HCT116 (cell line): ENCODE measurements around the gene ODF2L.

Experiments used
- EGR1 ChIP-seq: IDR thresholded peaks from 2 replicates; pipeline ENCODE4 v1.6.1; 2012; ENCODE audit warnings: low read depth
- EZH2 ChIP-seq: fragments of 200-600 bp; sonication (generic); IDR thresholded peaks from 2 replicates; pipeline ENCODE4 v1.6.1; 2017; ENCODE audit warnings: antibody characterized with exemption, mixed run types
- EZH2phosphoT487 ChIP-seq: fragments of 200-600 bp; IDR thresholded peaks from 2 replicates; pipeline ENCODE4 v1.6.1; 2018; ENCODE audit warnings: antibody characterized with exemption, borderline replicate concordance
- JUND ChIP-seq: IDR thresholded peaks from 2 replicates; pipeline ENCODE4 v1.6.1; 2012
- POLR2AphosphoS5 ChIP-seq: IDR thresholded peaks from 2 replicates; pipeline ENCODE4 v1.6.1; 2011; ENCODE audit warnings: mild to moderate bottlenecking, low read depth, low read length, moderate library complexity
- RAD21 ChIP-seq: IDR thresholded peaks from 2 replicates; pipeline ENCODE4 v1.6.1; 2012; ENCODE audit warnings: low read depth, mild to moderate bottlenecking
- SIN3A ChIP-seq: IDR thresholded peaks from 2 replicates; pipeline ENCODE4 v1.6.1; 2012; ENCODE audit warnings: low read depth
- YY1 ChIP-seq: IDR thresholded peaks from 2 replicates; pipeline ENCODE4 v1.6.1; 2011; ENCODE audit warnings: low read length, low read depth, moderate library complexity, mild to moderate bottlenecking; ENCODE audit not compliant: insufficient replicate concordance; ENCODE audit errors: extremely low read depth
- TF ChIP-seq, protein P1 (sequence below), 3 experiments: fragments of 200-600 bp in 1 of 3; sonication (generic) in 1 of 3; IDR thresholded peaks in 2 of 3; conservative IDR thresholded peaks in 1 of 3; 2 replicates each; pipeline ENCODE4 v1.5.1; 2012 to 2017; ENCODE audit warnings: low read depth in 2 of 3, low read length in 2 of 3, antibody characterized with exemption in 1 of 3, borderline replicate concordance in 1 of 3, control low read depth in 1 of 3, mild to moderate bottlenecking in 1 of 3, mixed read lengths in 1 of 3, mixed run types in 1 of 3, moderate library complexity in 1 of 3; ENCODE audit not compliant: insufficient read depth in 1 of 3

DNA sequence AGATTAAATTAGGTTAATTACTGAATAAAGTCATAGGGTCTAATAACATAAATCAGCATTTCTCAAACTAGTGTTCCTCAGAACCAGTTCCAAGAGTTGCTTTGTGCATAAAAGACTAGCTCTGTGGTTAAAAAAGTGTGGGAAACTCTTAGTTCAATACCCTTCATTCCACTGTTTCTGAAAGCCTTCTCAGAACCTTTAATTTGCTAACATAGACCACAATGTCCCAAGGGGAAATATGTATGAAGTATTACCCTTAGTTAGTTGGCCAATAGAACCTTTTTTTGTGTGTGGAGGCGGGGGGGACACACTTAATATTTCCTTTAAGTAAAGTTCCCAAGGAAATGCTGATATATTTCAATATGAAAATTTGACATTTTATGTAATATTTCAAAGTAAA lies 20.4 kb downstream of the ODF2L start:
- TF ChIP-seq SIN3A (no peak), JUND (no peak), EZH2 (no peak), YY1 (no peak), POLR2AphosphoS5 (no peak), EZH2phosphoT487 (no peak), EGR1 (no peak), RAD21 (no peak)
- TF ChIP-seq, protein P1, sequence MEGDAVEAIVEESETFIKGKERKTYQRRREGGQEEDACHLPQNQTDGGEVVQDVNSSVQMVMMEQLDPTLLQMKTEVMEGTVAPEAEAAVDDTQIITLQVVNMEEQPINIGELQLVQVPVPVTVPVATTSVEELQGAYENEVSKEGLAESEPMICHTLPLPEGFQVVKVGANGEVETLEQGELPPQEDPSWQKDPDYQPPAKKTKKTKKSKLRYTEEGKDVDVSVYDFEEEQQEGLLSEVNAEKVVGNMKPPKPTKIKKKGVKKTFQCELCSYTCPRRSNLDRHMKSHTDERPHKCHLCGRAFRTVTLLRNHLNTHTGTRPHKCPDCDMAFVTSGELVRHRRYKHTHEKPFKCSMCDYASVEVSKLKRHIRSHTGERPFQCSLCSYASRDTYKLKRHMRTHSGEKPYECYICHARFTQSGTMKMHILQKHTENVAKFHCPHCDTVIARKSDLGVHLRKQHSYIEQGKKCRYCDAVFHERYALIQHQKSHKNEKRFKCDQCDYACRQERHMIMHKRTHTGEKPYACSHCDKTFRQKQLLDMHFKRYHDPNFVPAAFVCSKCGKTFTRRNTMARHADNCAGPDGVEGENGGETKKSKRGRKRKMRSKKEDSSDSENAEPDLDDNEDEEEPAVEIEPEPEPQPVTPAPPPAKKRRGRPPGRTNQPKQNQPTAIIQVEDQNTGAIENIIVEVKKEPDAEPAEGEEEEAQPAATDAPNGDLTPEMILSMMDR (IDR thresholded peaks at IDR 0.05 in 2 of 3, conservative IDR thresholded peaks at IDR 0.05 in 1 of 3; ENCODE audit: borderline replicate concordance in 1 of 3, insufficient read depth in 1 of 3, low read depth in 2 of 3, low read length in 2 of 3) = no peak
